Panc1 (cell line): ENCODE measurements around the gene TBC1D2. TPM values are rescaled to one million over a fixed set of nuclear protein-coding genes. Genes with fewer than 3 reads are reported as not detected.

Experiments
- ATAC-seq: fragments of 200-7000 bp; cut with Tn5 transposase; 2 replicates; pipeline ENCODE4 v1.9.1; 2020; ENCODE audit warnings: mild to moderate bottlenecking, moderate library complexity
- BruUV-seq: library from RNA; stranded (reverse); fragments of 400-500 nt; replicated peaks from 2 replicates; lab custom pipeline; 2021; lab: Mats Ljungman, UMichigan
- CTCF ChIA-PET: fragments of 300-600 bp; sonication (Branson Sonifier 250); formaldehyde crosslinking; loops from one replicate; lab custom pipeline; 2022; ENCODE audit warnings: antibody characterized with exemption; lab: Charles Lee
- POLR2A ChIA-PET: fragments of 300-600 bp; sonication (Branson Sonifier 250); formaldehyde crosslinking; loops from one replicate; lab custom pipeline; 2022; ENCODE audit warnings: antibody characterized with exemption; lab: Charles Lee
- DNase-seq: peaks from one replicate; pipeline ENCODE4 v3.0.0-alpha.2; 2010; ENCODE audit warnings: low read depth, low spot score
- H3K27ac ChIP-seq: 2 replicates; pipeline ENCODE4 v1.5.1; 2011; ENCODE audit warnings: mild to moderate bottlenecking, low read length, inconsistent platforms
- H3K27me3 ChIP-seq: fragments of 200-500 bp; sonication (Bioruptor generic); 2 replicates; pipeline ENCODE4 v1.6.0; 2014; ENCODE audit warnings: low read length, inconsistent platforms; ENCODE audit not compliant: control insufficient read depth, insufficient read depth
- H3K36me3 ChIP-seq: fragments of 200-500 bp; sonication (Bioruptor generic); 2 replicates; pipeline ENCODE4 v1.5.1; 2014; ENCODE audit warnings: inconsistent platforms, mild to moderate bottlenecking, low read length, moderate library complexity; ENCODE audit not compliant: control insufficient read depth, insufficient read depth
- H3K4me1 ChIP-seq: 2 replicates; pipeline ENCODE4 v1.5.1; 2011; ENCODE audit warnings: inconsistent platforms, mild to moderate bottlenecking, low read length, moderate library complexity; ENCODE audit not compliant: control insufficient read depth, insufficient read depth
- H3K4me3 ChIP-seq, 2 experiments: 2 replicates each; pipeline ENCODE4 v1.5.1; 2011 to 2012; ENCODE audit warnings: low read depth in 2 of 2, low read length in 2 of 2, mild to moderate bottlenecking in 2 of 2, inconsistent platforms in 1 of 2, moderate library complexity in 1 of 2
- H3K9me3 ChIP-seq: fragments of 200-500 bp; sonication (Bioruptor generic); 2 replicates; pipeline ENCODE4 v1.5.1; 2014; ENCODE audit warnings: low read depth, mild to moderate bottlenecking, inconsistent platforms, low read length, moderate library complexity; ENCODE audit not compliant: control insufficient read depth, insufficient read depth
- POLR2AphosphoS5 ChIP-seq: IDR thresholded peaks from 2 replicates; pipeline ENCODE4 v1.6.1; 2012; ENCODE audit warnings: mild to moderate bottlenecking, low read depth, low read length, moderate library complexity
- REST ChIP-seq, 2 experiments: IDR thresholded peaks; 2 replicates each; pipeline ENCODE4 v1.6.1; 2011 to 2012; ENCODE audit warnings: low read depth in 2 of 2, control low read depth in 1 of 2, low read length in 1 of 2, mild to moderate bottlenecking in 1 of 2, moderate library complexity in 1 of 2; ENCODE audit not compliant: insufficient read depth in 1 of 2
- SIN3A ChIP-seq: IDR thresholded peaks from 2 replicates; pipeline ENCODE4 v1.6.1; 2012; ENCODE audit warnings: low read depth, mild to moderate bottlenecking, low read length, moderate library complexity, borderline replicate concordance; ENCODE audit not compliant: insufficient read depth
- TCF7L2 ChIP-seq: IDR thresholded peaks from 2 replicates; pipeline ENCODE4 v1.6.1; 2011; ENCODE audit warnings: mild to moderate bottlenecking, low read depth, low read length, inconsistent platforms
- in situ Hi-C: cut with HindIII; loops from 2 replicates; pipeline ENCODE4 v1.10.0; 2016; ENCODE audit warnings: low sequenced_read_pairs, low pct_unique_long_range_greater_than_20kb
- intact Hi-C: fragments of 100-400 bp; cut with micrococcal nuclease; formaldehyde crosslinking; loops from one replicate; pipeline ENCODE4 v1.10.0; 2022; ENCODE audit not compliant: unreplicated experiment
- microRNA-seq: library from miRNA; unstranded; fragments of <30 nt; microRNA quantifications from one replicate; pipeline ENCODE4 v1.1.0, GENCODE V29; 2020; ENCODE audit not compliant: unreplicated experiment
- total RNA-seq: library from RNA; stranded (reverse); gene quantifications from one replicate; pipeline ENCODE4 v1.2.1, GENCODE V29; 2021; ENCODE audit not compliant: unreplicated experiment
- TF ChIP-seq, protein P1 (sequence below): fragments of 450-650 bp; IDR thresholded peaks from 2 replicates; pipeline ENCODE4 v1.5.1; 2017; ENCODE audit warnings: mild to moderate bottlenecking

The TBC1D2 gene
- total RNA-seq, 1 experiment from 2014 or later, result 2.4 TPM

- Histone ChIP-seq H3K4me3 (no peak overlapping the region), H3K27me3 (no peaks in the 10 kb centered on the region), H3K36me3 (no peaks in the 10 kb centered on the region), H3K27ac (no peak overlapping the region), H3K4me1 (no peaks in the 10 kb centered on the region), H3K9me3 (no peaks in the 10 kb centered on the region)
- CTCF ChIA-PET, result no interaction called here
- in situ Hi-C loops, result no loop called here
- DNase-seq, result no peak
- no TSS peak for BruUV-seq
- ATAC-seq, result no peak
- TF ChIP-seq REST (IDR thresholded peaks at IDR 0.05; ENCODE audit: insufficient read depth in 1 of 2, low read depth in 2 of 2, low read length in 1 of 2), result no peak
- TF ChIP-seq TCF7L2, result no peak
- TF ChIP-seq SIN3A, result no peak
- TF ChIP-seq, protein P1, sequence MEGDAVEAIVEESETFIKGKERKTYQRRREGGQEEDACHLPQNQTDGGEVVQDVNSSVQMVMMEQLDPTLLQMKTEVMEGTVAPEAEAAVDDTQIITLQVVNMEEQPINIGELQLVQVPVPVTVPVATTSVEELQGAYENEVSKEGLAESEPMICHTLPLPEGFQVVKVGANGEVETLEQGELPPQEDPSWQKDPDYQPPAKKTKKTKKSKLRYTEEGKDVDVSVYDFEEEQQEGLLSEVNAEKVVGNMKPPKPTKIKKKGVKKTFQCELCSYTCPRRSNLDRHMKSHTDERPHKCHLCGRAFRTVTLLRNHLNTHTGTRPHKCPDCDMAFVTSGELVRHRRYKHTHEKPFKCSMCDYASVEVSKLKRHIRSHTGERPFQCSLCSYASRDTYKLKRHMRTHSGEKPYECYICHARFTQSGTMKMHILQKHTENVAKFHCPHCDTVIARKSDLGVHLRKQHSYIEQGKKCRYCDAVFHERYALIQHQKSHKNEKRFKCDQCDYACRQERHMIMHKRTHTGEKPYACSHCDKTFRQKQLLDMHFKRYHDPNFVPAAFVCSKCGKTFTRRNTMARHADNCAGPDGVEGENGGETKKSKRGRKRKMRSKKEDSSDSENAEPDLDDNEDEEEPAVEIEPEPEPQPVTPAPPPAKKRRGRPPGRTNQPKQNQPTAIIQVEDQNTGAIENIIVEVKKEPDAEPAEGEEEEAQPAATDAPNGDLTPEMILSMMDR, result no peak
- TF ChIP-seq POLR2AphosphoS5, result no peak
- POLR2A ChIA-PET, result no interaction called here
- intact Hi-C loops, result no loop called here
Measured at GRCh38 chr9:98150164-98150563, 105.3 kb downstream of the TBC1D2 start.

DNA sequence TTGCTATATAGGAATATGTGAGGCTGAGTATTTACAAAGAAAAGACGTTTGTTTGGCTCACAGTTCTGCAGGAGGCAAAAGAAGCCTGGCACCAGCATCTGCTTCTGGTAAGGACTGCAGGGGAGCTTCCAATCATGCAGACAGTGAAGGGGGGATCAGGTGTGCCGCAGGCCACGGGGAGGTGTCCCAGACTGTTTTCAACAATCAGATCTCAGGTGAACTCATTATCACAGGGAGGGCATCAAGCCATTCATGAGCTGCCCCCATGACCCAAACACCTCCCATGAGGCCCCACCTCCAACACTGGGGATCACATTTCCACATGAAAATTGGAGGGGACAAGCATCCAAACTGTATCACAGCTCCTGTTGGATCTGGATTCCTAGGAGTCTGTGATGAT is 106.0 kb downstream of the TBC1D2 start:
- no peak for DNase-seq
- Histone ChIP-seq H3K27me3 (no peaks in the 10 kb centered on the region), H3K4me1 (no peaks in the 10 kb centered on the region), H3K4me3 (no peak overlapping the region), H3K36me3 (no peaks in the 10 kb centered on the region), H3K27ac (no peak overlapping the region), H3K9me3 (no peaks in the 10 kb centered on the region)
- ChIA-PET POLR2A (interaction anchor here (0.7 kb wide), 1 partner anchor 38 kb away, joined by 4 read pairs; no protein-coding TSS in a partner anchor), CTCF (no interaction called here)
- TF ChIP-seq, protein P1, result no peak
- TF ChIP-seq POLR2AphosphoS5, result no peak
- no peak for TF ChIP-seq REST (IDR thresholded peaks at IDR 0.05; ENCODE audit: insufficient read depth in 1 of 2, low read depth in 2 of 2, low read length in 1 of 2)
- no peak for TF ChIP-seq TCF7L2
- no peak for TF ChIP-seq SIN3A
- intact Hi-C loops (no loop called here), in situ Hi-C loops (no loop called here)
- no TSS peak for BruUV-seq
- no peak for ATAC-seq

Small RNAs within 50 kb of the gene (microRNA-seq; reads per million reads assigned to microRNA genes)
- gene MIR6854, result not detected

Other genes with a start within 250 kb of the TBC1D2 start
- gene NANS, start 198.9 kb downstream of the TBC1D2 start, total RNA-seq, result 41.0 TPM
- 9.7 TPM for gene TRIM14, start 136.4 kb downstream of the TBC1D2 start, total RNA-seq
- gene CORO2A, start 63.0 kb downstream of the TBC1D2 start, total RNA-seq, result 2.0 TPM